Measurements from ENCODE around the gene LRRC36.
A peak's percentile ranks its signal among the peaks of the same experiment; 100 is the strongest.

The LRRC36 gene

DNA sequence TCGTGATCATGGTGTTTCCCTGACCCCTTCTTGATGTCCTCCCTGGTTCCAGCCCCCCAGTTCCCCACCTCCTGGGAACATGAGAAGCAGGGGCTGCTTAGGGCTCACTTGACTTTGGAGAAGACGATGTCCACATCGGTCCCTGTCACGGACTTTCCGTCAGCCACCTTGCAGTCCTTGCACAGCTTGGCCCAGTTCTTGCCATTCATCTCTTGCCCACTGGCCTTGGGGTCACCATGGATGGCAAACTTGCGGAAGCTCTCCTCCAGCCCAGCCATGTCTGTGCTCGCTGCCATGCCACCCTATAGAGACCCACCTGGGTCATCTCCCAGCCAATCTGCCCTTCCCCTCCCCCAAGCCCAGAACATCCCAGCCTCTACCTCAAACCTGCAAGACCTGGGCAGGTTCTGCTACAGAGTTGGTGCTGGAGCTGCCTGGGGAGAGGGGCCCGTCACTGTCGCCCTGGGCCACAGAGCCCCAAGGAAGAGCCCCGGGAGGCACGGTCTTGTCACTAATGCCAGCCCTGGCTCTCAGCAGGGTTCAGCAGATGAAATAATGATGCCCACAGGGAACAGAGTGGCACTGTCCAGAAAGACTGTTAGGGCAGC, 64.3 kb downstream of the LRRC36 start:
- H3K4me3 ChIP-seq (replicated peaks; ENCODE audit: low read depth, low read length), result no peak overlapping the region
- DNase-seq (ENCODE audit: low read depth), result no peak
- TF ChIP-seq, protein P1, sequence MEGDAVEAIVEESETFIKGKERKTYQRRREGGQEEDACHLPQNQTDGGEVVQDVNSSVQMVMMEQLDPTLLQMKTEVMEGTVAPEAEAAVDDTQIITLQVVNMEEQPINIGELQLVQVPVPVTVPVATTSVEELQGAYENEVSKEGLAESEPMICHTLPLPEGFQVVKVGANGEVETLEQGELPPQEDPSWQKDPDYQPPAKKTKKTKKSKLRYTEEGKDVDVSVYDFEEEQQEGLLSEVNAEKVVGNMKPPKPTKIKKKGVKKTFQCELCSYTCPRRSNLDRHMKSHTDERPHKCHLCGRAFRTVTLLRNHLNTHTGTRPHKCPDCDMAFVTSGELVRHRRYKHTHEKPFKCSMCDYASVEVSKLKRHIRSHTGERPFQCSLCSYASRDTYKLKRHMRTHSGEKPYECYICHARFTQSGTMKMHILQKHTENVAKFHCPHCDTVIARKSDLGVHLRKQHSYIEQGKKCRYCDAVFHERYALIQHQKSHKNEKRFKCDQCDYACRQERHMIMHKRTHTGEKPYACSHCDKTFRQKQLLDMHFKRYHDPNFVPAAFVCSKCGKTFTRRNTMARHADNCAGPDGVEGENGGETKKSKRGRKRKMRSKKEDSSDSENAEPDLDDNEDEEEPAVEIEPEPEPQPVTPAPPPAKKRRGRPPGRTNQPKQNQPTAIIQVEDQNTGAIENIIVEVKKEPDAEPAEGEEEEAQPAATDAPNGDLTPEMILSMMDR (IDR thresholded peaks at IDR 0.05; ENCODE audit: low read length, missing control alignments), result no peak

DNA sequence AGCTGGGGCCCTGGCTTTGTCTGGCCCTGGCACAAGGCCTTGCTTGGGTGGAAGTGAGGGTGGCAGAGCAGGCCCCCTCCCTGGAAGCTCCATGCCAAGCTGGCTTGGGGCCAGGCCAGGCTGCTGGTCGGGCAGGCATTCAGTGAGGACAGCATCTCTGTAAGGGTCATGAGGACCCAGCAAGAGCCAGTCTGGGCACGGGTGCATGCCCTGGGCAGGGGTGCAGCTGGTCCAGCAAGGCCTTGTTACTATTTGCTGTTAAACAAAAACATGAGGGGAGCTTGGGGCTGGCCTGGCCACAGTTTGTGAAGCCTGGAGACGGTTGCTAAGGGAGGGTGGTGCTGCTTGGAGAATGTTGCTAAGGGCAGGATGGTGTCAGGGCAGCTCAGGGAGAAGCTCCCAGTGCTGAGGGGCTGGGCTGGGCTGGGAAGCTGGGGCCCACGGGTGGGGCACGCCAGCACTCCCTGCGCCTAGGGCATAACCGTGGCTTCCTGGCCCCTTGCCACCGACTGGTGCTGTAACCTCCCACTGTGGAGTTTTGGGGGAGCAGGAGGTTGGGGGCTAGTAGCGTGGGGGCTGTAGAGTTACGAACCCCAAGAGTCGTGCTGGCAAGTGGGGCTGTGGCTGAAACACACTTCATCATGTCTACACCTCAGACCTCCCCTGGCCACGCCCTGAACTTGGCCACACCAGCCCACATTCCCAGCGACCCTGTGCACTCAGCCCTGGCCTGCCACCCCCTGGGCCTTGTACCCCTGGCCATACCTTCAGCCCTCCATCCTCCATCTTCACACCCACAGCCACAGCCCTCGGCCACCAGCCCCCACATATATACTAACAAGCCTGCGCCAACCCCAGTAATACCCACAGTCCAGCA, 65.0 kb downstream of the LRRC36 start:
- TF ChIP-seq, protein P1 (IDR thresholded peaks at IDR 0.05; ENCODE audit: low read length, missing control alignments), result no peak
- DNase-seq (ENCODE audit: low read depth), result no peak
- no peak overlapping the region for H3K4me3 ChIP-seq (replicated peaks; ENCODE audit: low read depth, low read length)

DNA sequence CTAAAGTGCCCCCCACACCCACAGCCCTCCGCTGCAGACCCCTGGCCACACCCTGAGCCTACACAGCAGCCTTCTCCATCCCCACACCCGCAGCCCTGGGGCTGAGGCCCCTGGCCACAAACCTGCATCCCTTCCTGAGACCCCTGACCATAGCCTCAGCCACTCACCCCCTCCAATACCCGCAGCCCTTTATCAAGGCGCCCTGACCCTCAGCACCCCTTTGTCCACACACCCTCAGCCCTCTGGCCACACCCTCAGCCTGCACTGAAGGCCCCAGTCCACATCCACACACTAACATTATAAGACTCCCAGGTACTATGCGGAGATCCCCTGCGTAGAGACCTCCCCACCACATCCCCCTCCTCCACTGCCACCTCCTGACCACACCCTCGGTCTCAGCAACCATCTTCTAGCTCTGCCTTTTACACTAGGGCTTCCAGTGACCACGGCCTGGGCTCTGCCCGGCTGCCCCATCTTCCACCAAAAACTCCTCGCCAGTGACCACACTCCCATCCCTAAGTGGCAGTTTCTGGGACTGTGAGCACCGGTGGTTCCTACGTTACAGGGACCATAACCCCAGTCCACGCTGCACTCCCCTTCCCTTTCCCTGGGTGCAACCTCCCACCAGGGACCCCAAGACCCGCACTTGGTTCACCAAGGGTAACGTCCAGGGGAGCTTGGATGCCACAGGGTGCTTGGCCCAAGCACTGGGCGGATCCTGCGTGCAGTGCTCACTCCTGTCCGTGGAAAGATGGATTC, 65.9 kb downstream of the LRRC36 start:
- H3K4me3 ChIP-seq (replicated peaks; ENCODE audit: low read depth, low read length), result no peak overlapping the region
- TF ChIP-seq, protein P1 (IDR thresholded peaks at IDR 0.05; ENCODE audit: low read length, missing control alignments), result no peak
- DNase-seq (ENCODE audit: low read depth), result no peak

DNA sequence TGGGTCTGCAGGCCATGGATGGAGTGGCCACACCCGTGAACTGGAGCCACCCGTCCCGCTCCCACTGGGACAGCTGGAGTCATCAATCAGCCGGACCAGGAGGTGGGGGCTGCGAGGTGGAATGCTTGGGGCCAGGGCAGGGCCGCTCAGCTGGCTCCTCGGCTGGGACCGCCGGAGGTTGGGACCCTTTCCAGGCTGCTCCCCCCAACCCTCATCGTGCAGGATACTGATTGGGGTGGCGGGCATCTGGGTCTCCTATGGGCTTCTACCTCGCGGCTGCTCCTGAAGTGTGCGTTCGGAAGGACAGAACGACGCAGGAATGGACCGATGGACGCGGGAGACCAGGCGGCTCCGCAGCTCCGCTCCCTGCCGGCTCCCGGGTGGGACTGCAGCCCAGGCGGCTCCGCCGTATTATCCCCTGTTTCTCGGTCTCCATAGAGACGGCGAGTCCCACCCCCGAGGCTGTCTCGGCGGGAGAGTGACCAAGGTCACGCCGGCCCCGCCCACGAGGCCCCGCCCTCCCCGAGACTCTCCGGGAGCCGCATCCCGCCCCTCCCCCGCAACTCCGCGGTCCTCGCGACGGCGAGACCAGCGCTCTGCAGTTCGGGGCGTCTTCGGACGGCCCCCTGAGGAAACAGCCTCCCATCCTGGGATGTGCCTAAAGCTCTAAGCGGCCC, 66.6 kb downstream of the LRRC36 start, which contains the start of gene TPPP3:
Gene TPPP3, minus strand, starts transcription at position 388 of the 677 bp plus-strand sequence. CDS start 2,387 bp downstream, outside the sequence.
- H3K4me3 ChIP-seq (replicated peaks; ENCODE audit: low read depth, low read length), result no peak within 1 kb of the TSS
- DNase-seq (ENCODE audit: low read depth), result peak; percentile 73
- TF ChIP-seq, protein P1 (IDR thresholded peaks at IDR 0.05; ENCODE audit: low read length, missing control alignments), result peak; percentile 59

DNA sequence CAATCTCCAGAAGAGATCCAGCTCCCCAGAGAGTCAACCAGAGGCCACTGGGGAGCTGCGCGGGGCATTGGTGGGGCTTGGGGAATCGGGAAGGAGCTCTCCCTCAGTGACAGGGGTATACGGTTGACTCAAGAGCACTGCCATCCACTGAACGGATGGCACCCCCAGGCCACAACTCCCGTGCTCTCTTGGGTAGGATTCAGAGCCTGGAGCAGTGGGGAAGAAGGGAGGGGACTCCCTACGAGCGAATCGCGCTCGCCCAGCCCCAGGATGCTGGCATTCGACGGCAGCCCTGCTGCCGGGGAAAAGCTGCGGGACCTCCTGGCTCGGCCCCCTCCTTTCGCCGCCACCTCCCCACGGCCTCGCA, 67.2 kb downstream of the LRRC36 start:
- DNase-seq (ENCODE audit: low read depth), result no peak
- TF ChIP-seq, protein P1 (IDR thresholded peaks at IDR 0.05; ENCODE audit: low read length, missing control alignments), result no peak
- no peak overlapping the region for H3K4me3 ChIP-seq (replicated peaks; ENCODE audit: low read depth, low read length)
